Heart left ventricle (tissue), 16 donors: Measurements from ENCODE around the gene GFRA4. TPM values are rescaled to one million over a fixed set of nuclear protein-coding genes. Genes with fewer than 3 reads are reported as not detected.

Source experiments
- ATAC-seq, 4 donors: fragments of 200-7000 bp; cut with Tn5 transposase; one replicate each; pipeline ENCODE4 v1.9.1; 2020 to 2022; ENCODE audit warnings: moderate library complexity in 4 of 4, mild to moderate bottlenecking in 3 of 4, moderate number of reproducible peaks in 1 of 4
- DNase-seq, 5 donors: peaks; one replicate each; pipeline ENCODE4 v3.0.0-alpha.2; 2020
- H3K27ac ChIP-seq, 12 donors: fragments of 200-600 bp; sonication (generic) in 4 of 12; one replicate each; pipeline versions ENCODE4 v1.5.0 to v1.8.0; 2016 to 2022; ENCODE audit warnings: mild to moderate bottlenecking in 2 of 12
- H3K27me3 ChIP-seq, 9 donors: fragments of 200-600 bp; sonication (generic) in 2 of 9; one replicate each; pipeline versions ENCODE4 v1.5.1 to v1.8.0; 2016 to 2022; ENCODE audit warnings: mild to moderate bottlenecking in 3 of 9
- H3K36me3 ChIP-seq, 9 donors: fragments of 200-600 bp; sonication (generic) in 2 of 9; one replicate each; pipeline versions ENCODE4 v1.5.0 to v1.8.0; 2018 to 2022; ENCODE audit warnings: mild to moderate bottlenecking in 2 of 9
- H3K4me1 ChIP-seq, 12 donors: fragments of 200-600 bp; sonication (generic) in 4 of 12; one replicate each; pipeline versions ENCODE4 v1.5.0 to v1.8.0; 2016 to 2022; ENCODE audit warnings: mild to moderate bottlenecking in 3 of 12
- H3K4me3 ChIP-seq, 12 donors: fragments of 200-600 bp; sonication (generic) in 4 of 12; one replicate each; pipeline versions ENCODE4 v1.5.0 to v1.8.0; 2017 to 2022; ENCODE audit warnings: mild to moderate bottlenecking in 9 of 12, moderate library complexity in 4 of 12
- H3K9me3 ChIP-seq, 12 donors: fragments of 200-600 bp; sonication (generic) in 4 of 12; one replicate each; pipeline versions ENCODE4 v1.5.0 to v1.8.0; 2016 to 2022; ENCODE audit warnings: mild to moderate bottlenecking in 1 of 12
- CTCF ChIP-seq, 12 donors: fragments of 200-600 bp; sonication (generic) in 4 of 12; IDR thresholded peaks; one replicate each; pipeline versions ENCODE4 v1.5.0 to v1.8.0; 2018 to 2022; ENCODE audit warnings: antibody characterized with exemption in 12 of 12, mild to moderate bottlenecking in 5 of 12
- POLR2A ChIP-seq, 2 donors: fragments of 450-650 bp; IDR thresholded peaks; one replicate each; pipeline ENCODE4 v1.6.1; 2017; ENCODE audit warnings: antibody characterized with exemption in 2 of 2, mild to moderate bottlenecking in 2 of 2, moderate library complexity in 2 of 2
- WGBS, 4 donors: extraction: QIAGEN DNeasy Blood & Tissue Kit in 2 of 4; methylation state at CpG; one replicate each; pipeline versions ENCODE4 v1.1.5 to v1.1.7; 2013 to 2018; 5-methylcytosine and 5-hydroxymethylcytosine counted together
- intact Hi-C, 10 donors: fragments of 100-400 bp; cut with DNase I; formaldehyde crosslinking; loops; one replicate each; pipeline versions ENCODE4 v1.11.1 to v1.14.2; 2022
- polyA plus RNA-seq, 2 donors: library from polyadenylated mRNA; stranded (reverse); fragments of 200-250 nt; gene quantifications; one replicate each; pipeline ENCODE4 v1.2.3, GENCODE V29; 2013
- total RNA-seq, 9 donors: library from RNA; depleted of rRNA in 2 of 9; stranded (reverse); fragments of >200 nt in 2 of 9; fragmentation: NEBNext Ultra II Directional in 3 of 9; extraction: Animal tissue kit (Norgen Biotek cat#: 25700) in 3 of 9; gene quantifications; one replicate each; pipeline versions ENCODE4 v1.1.0 to v1.2.4, GENCODE V29; 2016 to 2023
- donor health status: ischemic (EF 13 %, LVEDD 7.1; RV severe dilation, severe dysfunction).
- donor health status: healthy with polysubstance abuse.
- donor health status: DM: no; HTN: yes; CAD: no.
- donor health status: DM: no; HTN: no; CAD: no.
- donor health status: ischemic (EF 25% LVEDD 6.9; RV normal size, moderate dysfunction).
- donor health status: ischemic (EF 25% LVEDD 5.7; RV mildly dilated, moderate dysfunction).
- donor health status: healthy.
- donor health status: DM: yes; HTN: yes; CAD: no.
- donor health status: ischemic (EF 35%, LVEDD 5.7; RV mildly dilated, moderate dysfunction).
- donor health status: nonischemic (EF 11% LVEDD 7.7; RV severe dilation, severe dysfunction).
- donor health status: DM: yes; HTN: yes; CAD: no.
- donor health status: PGD.
- donor health status: ischemic (EF 29% LVEDD 5.4; RV normal size, mild dysfunction).
- donor health status: nonischemic (EF 23%, LVEDD 6.1; RV moderate dilation, normal function).

The GFRA4 gene
- total and polyA plus RNA-seq, 11 donors: not detected

DNA sequence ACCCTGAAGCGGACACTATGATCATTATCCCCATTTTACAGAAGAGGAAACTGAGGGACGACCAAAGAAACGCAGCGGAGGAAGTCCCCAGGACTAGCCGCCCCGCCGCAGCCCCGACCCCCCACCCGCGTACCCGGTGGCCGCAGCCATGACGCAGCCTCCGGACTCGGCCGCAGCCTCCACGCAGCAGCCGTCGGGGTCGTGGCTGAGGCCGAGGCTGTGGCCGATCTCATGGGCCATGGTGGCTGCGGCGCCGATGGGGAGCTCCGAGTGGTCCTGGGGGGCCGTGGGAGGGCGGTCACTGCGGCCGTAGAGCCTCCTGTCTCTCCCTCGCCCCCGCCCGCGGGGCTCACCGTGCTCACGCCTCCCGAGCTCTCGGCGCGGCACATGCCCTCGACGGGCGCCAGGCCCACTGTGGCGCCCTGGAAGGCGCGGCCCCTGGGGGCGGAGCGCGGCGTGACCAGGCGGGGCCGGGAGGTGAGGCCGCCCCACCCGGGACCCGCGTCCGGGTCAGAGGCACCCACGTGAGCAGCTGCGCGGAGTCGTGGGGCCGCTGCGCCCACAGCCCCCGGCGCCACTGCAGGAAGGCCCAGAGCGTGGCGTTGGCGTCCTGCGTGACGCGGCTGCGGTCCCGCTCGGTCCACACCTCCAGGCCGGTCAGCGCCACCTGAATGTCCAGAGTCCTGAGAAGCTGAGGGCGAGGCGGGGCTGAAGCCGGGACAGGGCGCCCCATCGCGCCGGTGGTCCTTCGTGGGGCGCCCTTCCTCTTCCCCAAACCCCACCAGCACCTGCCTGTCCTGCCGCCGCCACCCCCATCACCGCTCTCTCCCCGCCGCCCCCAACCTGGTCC, 10.2 kb upstream of the GFRA4 start:
- ATAC-seq: no peak
- WGBS, 4 donors: 44 to 46% (median 45%) methylated on average over 32 to 90 of the region's 90 CpGs
- no peak overlapping the region for H3K4me3 ChIP-seq

DNA sequence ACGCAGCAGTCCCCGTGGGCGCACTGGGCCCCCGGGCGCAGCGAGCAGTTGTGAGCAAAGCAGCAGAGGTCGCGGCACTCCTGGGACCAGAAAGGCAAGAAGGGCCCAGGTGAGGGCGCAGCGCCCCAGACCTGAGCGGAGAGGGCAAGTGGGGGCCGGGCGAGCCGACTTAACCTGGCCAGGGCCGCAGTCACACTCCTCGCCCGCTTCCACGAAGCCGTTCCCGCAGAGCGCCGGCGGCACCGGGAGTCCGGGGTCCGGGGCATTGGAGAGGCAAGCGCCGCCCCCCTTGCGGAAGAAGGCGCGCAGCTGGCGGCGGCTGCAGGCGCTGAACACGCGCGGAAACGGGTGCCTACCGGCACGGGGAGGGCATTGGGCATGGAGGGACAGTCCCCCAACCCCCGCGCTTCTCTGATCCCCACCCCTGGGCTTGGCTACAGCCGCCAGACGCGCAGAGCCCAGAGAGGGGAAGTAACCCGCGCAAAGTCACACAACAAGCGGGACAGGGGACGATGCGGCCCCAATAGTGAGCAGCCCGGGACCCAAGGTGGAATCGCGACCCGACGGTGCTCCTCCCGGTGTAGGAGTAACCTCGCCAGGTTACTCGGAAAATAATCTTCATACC, 9.5 kb upstream of the GFRA4 start:
- no peak overlapping the region for H3K27ac ChIP-seq
- peaks cover 0 to 3% (median 0%) of the 10 kb centered on the region in 9 donors for H3K36me3 ChIP-seq
- H3K4me1 ChIP-seq: peaks cover 0 to 28% (median 12%) of the 10 kb centered on the region in 12 donors
- 17 to 37% (median 23%) methylated on average over 33 to 58 of the region's 58 CpGs for WGBS, 4 donors
- peaks cover 8 to 52% (median 36%) of the 10 kb centered on the region in 9 donors for H3K27me3 ChIP-seq
- DNase-seq (peak in 1 of 5 donors; percentile 60), ATAC-seq (no peak)
- H3K4me3 ChIP-seq: peak overlapping the region in 8 of 12 donors; percentile 2 to 36 (median 18)
- no peak for TF ChIP-seq POLR2A (IDR thresholded peaks at IDR 0.05)
- TF ChIP-seq CTCF (IDR thresholded peaks at IDR 0.05): no peak
- no peaks in the 10 kb centered on the region for H3K9me3 ChIP-seq
- intact Hi-C loops: loop anchor here in 3 of 10 donors (10.0 kb wide), 3 partner anchors 102 to 422 kb away; no protein-coding TSS in a partner anchor

More for the DNA sequence above, 10.2 kb upstream of the GFRA4 start:
- Histone ChIP-seq H3K27ac (no peak overlapping the region), H3K4me1 (peaks cover 0 to 31% (median 18%) of the 10 kb centered on the region in 12 donors), H3K27me3 (peaks cover 8 to 52% (median 36%) of the 10 kb centered on the region in 9 donors), H3K9me3 (no peaks in the 10 kb centered on the region), H3K36me3 (peaks cover 0 to 3% (median 0%) of the 10 kb centered on the region in 9 donors)
- intact Hi-C loops: loop anchor here in 4 of 10 donors (2.0 to 10.0 kb wide), 4 partner anchors 37 to 421 kb away; no protein-coding TSS in a partner anchor
- DNase-seq: peak in 1 of 5 donors; percentile 66
- TF ChIP-seq POLR2A (IDR thresholded peaks at IDR 0.05) (no peak), CTCF (IDR thresholded peaks at IDR 0.05) (no peak)

GRCh38 chr20:3671986-3672546, 8.9 kb upstream of the GFRA4 start:
- H3K27me3 ChIP-seq: peaks cover 8 to 52% (median 36%) of the 10 kb centered on the region in 9 donors
- peak overlapping the region in 2 of 12 donors; percentile 23 to 36 for H3K4me3 ChIP-seq
- ATAC-seq (no peak), DNase-seq (peak in 1 of 5 donors; percentile 49)
- intact Hi-C loops: loop anchor here in 3 of 10 donors (10.0 kb wide), 3 partner anchors 103 to 423 kb away; no protein-coding TSS in a partner anchor
- TF ChIP-seq CTCF (IDR thresholded peaks at IDR 0.05): no peak
- no peak for TF ChIP-seq POLR2A (IDR thresholded peaks at IDR 0.05)
- peaks cover 0 to 22% (median 8%) of the 10 kb centered on the region in 12 donors for H3K4me1 ChIP-seq
- peaks cover 0 to 3% (median 0%) of the 10 kb centered on the region in 9 donors for H3K36me3 ChIP-seq
- 49 to 60% (median 51%) methylated on average over 13 to 23 of the region's 23 CpGs for WGBS, 4 donors
- no peak overlapping the region for H3K27ac ChIP-seq
- no peaks in the 10 kb centered on the region for H3K9me3 ChIP-seq
